Neural progenitor cell (in vitro differentiated cells): ENCODE measurements around the gene OR2F2. TPM values are rescaled to one million over a fixed set of nuclear protein-coding genes. Genes with fewer than 3 reads are reported as not detected.

Source experiments
- DNase-seq: peaks from one replicate; pipeline ENCODE4 v3.0.0-alpha.2; 2016; ENCODE audit warnings: low spot score
- H2AFZ ChIP-seq: fragments of 200-600 bp; sonication (generic); replicated peaks from 2 replicates; pipeline ENCODE4 v1.6.1; 2016; ENCODE audit warnings: antibody characterized with exemption
- H3F3A ChIP-seq: fragments of 200-600 bp; sonication (generic); 2 replicates; pipeline ENCODE4 v1.6.1; 2016; ENCODE audit warnings: antibody characterized with exemption, low read depth
- H3K27ac ChIP-seq: fragments of 200-600 bp; sonication (generic); 2 replicates; pipeline ENCODE4 v1.5.1; 2016; ENCODE audit warnings: mild to moderate bottlenecking
- H3K27me3 ChIP-seq: fragments of 200-600 bp; sonication (generic); 2 replicates; pipeline ENCODE4 v1.6.1; 2016; ENCODE audit warnings: mild to moderate bottlenecking, moderate library complexity
- H3K36me3 ChIP-seq: fragments of 200-600 bp; sonication (generic); 2 replicates; pipeline ENCODE4 v1.5.1; 2016
- H3K4me1 ChIP-seq: fragments of 200-600 bp; sonication (generic); 2 replicates; pipeline ENCODE4 v1.6.1; 2016; ENCODE audit warnings: mixed run types
- H3K4me2 ChIP-seq: fragments of 200-600 bp; sonication (generic); 2 replicates; pipeline ENCODE4 v1.6.1; 2016
- H3K4me3 ChIP-seq: fragments of 200-600 bp; sonication (generic); 2 replicates; pipeline ENCODE4 v1.5.1; 2016
- H3K79me2 ChIP-seq: fragments of 200-600 bp; sonication (generic); 2 replicates; pipeline ENCODE4 v1.6.1; 2016; ENCODE audit warnings: low read depth
- H3K9ac ChIP-seq: fragments of 200-600 bp; sonication (generic); 2 replicates; pipeline ENCODE4 v1.6.1; 2016
- H3K9me3 ChIP-seq: fragments of 200-600 bp; sonication (generic); 2 replicates; pipeline ENCODE4 v1.5.1; 2016; ENCODE audit warnings: low read depth
- H4K20me1 ChIP-seq: fragments of 200-600 bp; sonication (generic); 2 replicates; pipeline ENCODE4 v1.6.1; 2016; ENCODE audit warnings: low read depth
- H3K27ac Mint-ChIP-seq: 3 replicates; pipeline ENCODE4 v1.8.0; 2021; ENCODE audit warnings: mixed read lengths
- H3K27me3 Mint-ChIP-seq: 2 replicates; pipeline ENCODE4 v1.8.0; 2022; ENCODE audit warnings: low read depth, mild to moderate bottlenecking, inconsistent platforms, moderate library complexity, mixed read lengths; ENCODE audit not compliant: insufficient read depth
- H3K36me3 Mint-ChIP-seq: 3 replicates; pipeline ENCODE4 v1.8.0; 2021; ENCODE audit warnings: mixed read lengths
- H3K4me1 Mint-ChIP-seq: 3 replicates; pipeline ENCODE4 v1.8.0; 2021; ENCODE audit warnings: mixed read lengths
- H3K4me3 Mint-ChIP-seq: 3 replicates; pipeline ENCODE4 v1.8.0; 2021; ENCODE audit warnings: mild to moderate bottlenecking, moderate library complexity, mixed read lengths
- H3K9me3 Mint-ChIP-seq: 3 replicates; pipeline ENCODE4 v1.8.0; 2020; ENCODE audit warnings: mixed read lengths
- CTCF ChIP-seq: fragments of 200-600 bp; sonication (generic); IDR thresholded peaks from 2 replicates; pipeline ENCODE4 v1.5.1; 2017; ENCODE audit warnings: antibody characterized with exemption, mild to moderate bottlenecking
- EZH2 ChIP-seq: fragments of 200-600 bp; sonication (generic); IDR thresholded peaks from 2 replicates; pipeline ENCODE4 v1.6.1; 2017; ENCODE audit warnings: antibody characterized with exemption, mild to moderate bottlenecking, moderate library complexity
- EZH2phosphoT487 ChIP-seq: fragments of 200-600 bp; sonication (generic); IDR thresholded peaks from 2 replicates; pipeline ENCODE4 v1.6.1; 2017; ENCODE audit warnings: antibody characterized with exemption
- total RNA-seq: library from RNA; depleted of rRNA; stranded (reverse); fragments of >200 nt; gene quantifications from 2 replicates; pipeline ENCODE4 v1.2.3, GENCODE V29; 2015; ENCODE audit warnings: low replicate concordance

Gene OR2F2
- not detected in 2 replicates for total RNA-seq

GRCh38 chr7:143934526-143935325 is at the start of gene OR2F2:
TSS of gene OR2F2 (plus strand) at chr7:143935233. CDS start at chr7:143935233, 0 bp downstream.
- H3K36me3 ChIP-seq: no peaks in the 10 kb centered on the region
- H3K4me2 ChIP-seq: no peak within 1 kb of the TSS
- H3K4me3 ChIP-seq: no peak within 1 kb of the TSS
- H3K9ac ChIP-seq: no peak within 1 kb of the TSS
- H4K20me1 ChIP-seq: no peaks in the 10 kb centered on the region
- H3K9me3 ChIP-seq: no peaks in the 10 kb centered on the region
- no peak within 1 kb of the TSS for H3K27ac ChIP-seq
- no peaks in the 10 kb centered on the region for H3F3A ChIP-seq
- H2AFZ ChIP-seq: no peak within 1 kb of the TSS
- no peaks in the 10 kb centered on the region for H3K4me1 ChIP-seq
- DNase-seq: no peak
- H3K27me3 ChIP-seq: no peaks in the 10 kb centered on the region
- Mint-ChIP-seq H3K27me3 (peaks cover 6% of the 10 kb centered on the region), H3K4me3 (no peak within 1 kb of the TSS), H3K9me3 (no peaks in the 10 kb centered on the region), H3K4me1 (no peaks in the 10 kb centered on the region), H3K36me3 (no peaks in the 10 kb centered on the region), H3K27ac (no peak within 1 kb of the TSS)
- TF ChIP-seq EZH2: no peak
- TF ChIP-seq CTCF: no peak
- no peak for TF ChIP-seq EZH2phosphoT487
- no peaks in the 10 kb centered on the region for H3K79me2 ChIP-seq

GRCh38 chr7:143885951-143886350 is 49.1 kb upstream of the OR2F2 start:
- Histone ChIP-seq H3K4me2 (peak overlapping the region; percentile 87), H4K20me1 (peaks cover 32% of the 10 kb centered on the region), H3K36me3 (no peaks in the 10 kb centered on the region), H3K27me3 (peaks cover 7% of the 10 kb centered on the region), H3K9me3 (no peaks in the 10 kb centered on the region), H3F3A (peaks cover 33% of the 10 kb centered on the region), H3K27ac (no peak overlapping the region), H3K4me1 (peaks cover 25% of the 10 kb centered on the region), H3K9ac (no peak overlapping the region), H3K79me2 (peaks cover 56% of the 10 kb centered on the region), H3K4me3 (no peak overlapping the region), H2AFZ (no peak overlapping the region)
- peaks cover 6% of the 10 kb centered on the region for H3K27me3 Mint-ChIP-seq
- H3K4me1 Mint-ChIP-seq: peaks cover 31% of the 10 kb centered on the region
- peak overlapping the region; percentile 74 for H3K4me3 Mint-ChIP-seq
- peaks cover 25% of the 10 kb centered on the region for H3K9me3 Mint-ChIP-seq
- TF ChIP-seq CTCF (no peak), EZH2 (no peak), EZH2phosphoT487 (no peak)
- H3K36me3 Mint-ChIP-seq: peaks cover 36% of the 10 kb centered on the region
- no peak overlapping the region for H3K27ac Mint-ChIP-seq
- DNase-seq: no peak

GRCh38 chr7:143886826-143887477 is 48.1 kb upstream of the OR2F2 start:
- peaks cover 42% of the 10 kb centered on the region for H3K36me3 Mint-ChIP-seq
- H3K27me3 Mint-ChIP-seq: peaks cover 6% of the 10 kb centered on the region
- H3K79me2 ChIP-seq: peaks cover 57% of the 10 kb centered on the region
- no peak for DNase-seq
- H3K27me3 ChIP-seq: peaks cover 7% of the 10 kb centered on the region
- H3K4me2 ChIP-seq: no peak overlapping the region
- no peak overlapping the region for H3K27ac Mint-ChIP-seq
- no peak overlapping the region for H3K4me3 Mint-ChIP-seq
- H4K20me1 ChIP-seq: peaks cover 22% of the 10 kb centered on the region
- H3K9me3 ChIP-seq: no peaks in the 10 kb centered on the region
- H2AFZ ChIP-seq: no peak overlapping the region
- peaks cover 28% of the 10 kb centered on the region for H3F3A ChIP-seq
- H3K27ac ChIP-seq: no peak overlapping the region
- peaks cover 21% of the 10 kb centered on the region for H3K4me1 Mint-ChIP-seq
- H3K4me1 ChIP-seq: peaks cover 17% of the 10 kb centered on the region
- H3K9me3 Mint-ChIP-seq: peaks cover 33% of the 10 kb centered on the region
- no peaks in the 10 kb centered on the region for H3K36me3 ChIP-seq
- H3K4me3 ChIP-seq: no peak overlapping the region
- H3K9ac ChIP-seq: no peak overlapping the region
- TF ChIP-seq EZH2phosphoT487 (no peak), EZH2 (no peak), CTCF (no peak)
